Activated CD4-positive, alpha-beta memory T cell treated with anti-CD3 and anti-CD28 coated beads for 36 hours (primary cell): Measurements from ENCODE around the gene LHPP. TPM values are rescaled to one million over a fixed set of nuclear protein-coding genes. Genes with fewer than 3 reads are reported as not detected.

Experiments used
- CTCF ChIA-PET: fragments of 350-600 bp; sonication (Branson Sonifier 250); formaldehyde crosslinking; loops from one replicate; lab custom pipeline; 2021; ENCODE audit warnings: antibody characterized with exemption, inconsistent platforms; lab: Charles Lee
- POLR2A ChIA-PET: fragments of 350-600 bp; sonication (Branson Sonifier 250); formaldehyde crosslinking; loops from one replicate; lab custom pipeline; 2021; ENCODE audit warnings: antibody characterized with exemption; lab: Charles Lee
- DNase-seq: peaks from one replicate; pipeline ENCODE4 v3.0.0-alpha.2; 2020
- H3K27ac Mint-ChIP-seq: one replicate; pipeline ENCODE4 v1.8.0; 2021; ENCODE audit warnings: mixed read lengths
- H3K27me3 Mint-ChIP-seq: one replicate; pipeline ENCODE4 v1.8.0; 2021; ENCODE audit warnings: mixed read lengths
- H3K36me3 Mint-ChIP-seq: one replicate; pipeline ENCODE4 v1.8.0; 2021; ENCODE audit warnings: mixed read lengths
- H3K4me1 Mint-ChIP-seq: one replicate; pipeline ENCODE4 v1.8.0; 2021; ENCODE audit warnings: low read depth, mixed read lengths
- H3K4me3 Mint-ChIP-seq: one replicate; pipeline ENCODE4 v1.8.0; 2021; ENCODE audit warnings: mild to moderate bottlenecking, mixed read lengths
- H3K9me3 Mint-ChIP-seq: one replicate; pipeline ENCODE4 v1.8.0; 2021; ENCODE audit warnings: mixed read lengths
- intact Hi-C: fragments of 100-400 bp; cut with micrococcal nuclease; formaldehyde crosslinking; loops from one replicate; pipeline ENCODE4 v1.15.1; 2023
- total RNA-seq, 2 experiments: library from RNA; stranded (reverse); gene quantifications; one replicate each; pipeline ENCODE4 v1.2.3, GENCODE V29; 2021

The LHPP gene
- total RNA-seq, 2 experiments from 2014 or later = 10.1 to 12.3 TPM

- POLR2A ChIA-PET = no interaction called here
- CTCF ChIA-PET = interaction anchor here (0.6 kb wide), 1 partner anchor 36 kb away, joined by 3 read pairs; no protein-coding TSS in a partner anchor
- Mint-ChIP-seq H3K27ac (no peak overlapping the region), H3K4me1 (peaks cover 5% of the 10 kb centered on the region), H3K9me3 (no peaks in the 10 kb centered on the region), H3K27me3 (no peaks in the 10 kb centered on the region), H3K36me3 (no peaks in the 10 kb centered on the region), H3K4me3 (no peak overlapping the region)
- DNase-seq = no peak
- intact Hi-C loops = no loop called here
These were observed 14.6 kb downstream of the LHPP start for GRCh38 chr10:124476043-124476725.

GRCh38 chr10:124477614-124478363 lies 16.2 kb downstream of the LHPP start:
- POLR2A ChIA-PET = no interaction called here
- CTCF ChIA-PET = no interaction called here
- intact Hi-C loops = no loop called here
- no peak overlapping the region for H3K27ac Mint-ChIP-seq
- no peak overlapping the region for H3K4me3 Mint-ChIP-seq
- H3K4me1 Mint-ChIP-seq = peaks cover 3% of the 10 kb centered on the region
- H3K36me3 Mint-ChIP-seq = no peaks in the 10 kb centered on the region
- H3K9me3 Mint-ChIP-seq = no peaks in the 10 kb centered on the region
- no peak for DNase-seq
- no peaks in the 10 kb centered on the region for H3K27me3 Mint-ChIP-seq

GRCh38 chr10:124478515-124478914 lies 16.9 kb downstream of the LHPP start:
- no peak overlapping the region for H3K27ac Mint-ChIP-seq

GRCh38 chr10:124480860-124481259 lies 19.2 kb downstream of the LHPP start:
- H3K4me1 Mint-ChIP-seq = no peaks in the 10 kb centered on the region
- no peaks in the 10 kb centered on the region for H3K27me3 Mint-ChIP-seq
- H3K4me3 Mint-ChIP-seq = no peak overlapping the region
- peaks cover 2% of the 10 kb centered on the region for H3K36me3 Mint-ChIP-seq
- CTCF ChIA-PET = no interaction called here
- POLR2A ChIA-PET = no interaction called here
- intact Hi-C loops = no loop called here
- H3K9me3 Mint-ChIP-seq = no peaks in the 10 kb centered on the region
- no peak overlapping the region for H3K27ac Mint-ChIP-seq
- DNase-seq = no peak

More at GRCh38 chr10:124478515-124478914, 16.9 kb downstream of the LHPP start:
- H3K36me3 Mint-ChIP-seq = no peaks in the 10 kb centered on the region
- no peak for DNase-seq
- no peak overlapping the region for H3K4me3 Mint-ChIP-seq
- H3K27me3 Mint-ChIP-seq = no peaks in the 10 kb centered on the region
- no peaks in the 10 kb centered on the region for H3K4me1 Mint-ChIP-seq
- H3K9me3 Mint-ChIP-seq = no peaks in the 10 kb centered on the region
- CTCF ChIA-PET = no interaction called here
- intact Hi-C loops = no loop called here
- POLR2A ChIA-PET = no interaction called here

- POLR2A ChIA-PET = no interaction called here
- intact Hi-C loops = no loop called here
- peaks cover 10% of the 10 kb centered on the region for H3K36me3 Mint-ChIP-seq
- H3K4me3 Mint-ChIP-seq = no peak overlapping the region
- DNase-seq = no peak
- no peaks in the 10 kb centered on the region for H3K4me1 Mint-ChIP-seq
- H3K27me3 Mint-ChIP-seq = no peaks in the 10 kb centered on the region
- CTCF ChIA-PET = no interaction called here
- H3K9me3 Mint-ChIP-seq = peaks cover 5% of the 10 kb centered on the region
- no peak overlapping the region for H3K27ac Mint-ChIP-seq
These were observed 20.1 kb downstream of the LHPP start for GRCh38 chr10:124481717-124482116.

- ChIA-PET CTCF (no interaction called here), POLR2A (no interaction called here)
- Mint-ChIP-seq H3K9me3 (peaks cover 10% of the 10 kb centered on the region), H3K4me1 (no peaks in the 10 kb centered on the region), H3K27me3 (no peaks in the 10 kb centered on the region), H3K36me3 (peaks cover 15% of the 10 kb centered on the region), H3K27ac (no peak overlapping the region), H3K4me3 (no peak overlapping the region)
- intact Hi-C loops = no loop called here
- no peak for DNase-seq
These were observed 20.7 kb downstream of the LHPP start for GRCh38 chr10:124482236-124482800.

- no peaks in the 10 kb centered on the region for H3K4me1 Mint-ChIP-seq
- H3K4me3 Mint-ChIP-seq = no peak overlapping the region
- CTCF ChIA-PET = no interaction called here
- POLR2A ChIA-PET = no interaction called here
- H3K36me3 Mint-ChIP-seq = peaks cover 15% of the 10 kb centered on the region
- H3K9me3 Mint-ChIP-seq = peaks cover 10% of the 10 kb centered on the region
- no peaks in the 10 kb centered on the region for H3K27me3 Mint-ChIP-seq
- no peak overlapping the region for H3K27ac Mint-ChIP-seq
- intact Hi-C loops = no loop called here
- DNase-seq = no peak
These were observed 21.3 kb downstream of the LHPP start for GRCh38 chr10:124482876-124483275.

- ChIA-PET POLR2A (no interaction called here), CTCF (no interaction called here)
- no peak overlapping the region for H3K4me3 Mint-ChIP-seq
- H3K4me1 Mint-ChIP-seq = no peaks in the 10 kb centered on the region
- peaks cover 10% of the 10 kb centered on the region for H3K9me3 Mint-ChIP-seq
- H3K36me3 Mint-ChIP-seq = peaks cover 15% of the 10 kb centered on the region
- intact Hi-C loops = no loop called here
- H3K27ac Mint-ChIP-seq = no peak overlapping the region
- no peaks in the 10 kb centered on the region for H3K27me3 Mint-ChIP-seq
- DNase-seq = no peak
These were observed 22.4 kb downstream of the LHPP start for GRCh38 chr10:124484031-124484430.

GRCh38 chr10:124484661-124485060 lies 23.0 kb downstream of the LHPP start:
- Mint-ChIP-seq H3K4me3 (no peak overlapping the region), H3K4me1 (no peaks in the 10 kb centered on the region), H3K36me3 (peaks cover 15% of the 10 kb centered on the region), H3K27ac (no peak overlapping the region), H3K27me3 (no peaks in the 10 kb centered on the region), H3K9me3 (peaks cover 10% of the 10 kb centered on the region)
- no peak for DNase-seq
- intact Hi-C loops = no loop called here
- ChIA-PET POLR2A (no interaction called here), CTCF (no interaction called here)

GRCh38 chr10:124486635-124487034 lies 25.0 kb downstream of the LHPP start:
- no peak for DNase-seq
- CTCF ChIA-PET = no interaction called here
- peaks cover 10% of the 10 kb centered on the region for H3K9me3 Mint-ChIP-seq
- no peaks in the 10 kb centered on the region for H3K4me1 Mint-ChIP-seq
- POLR2A ChIA-PET = no interaction called here
- no peak overlapping the region for H3K4me3 Mint-ChIP-seq
- H3K36me3 Mint-ChIP-seq = peaks cover 15% of the 10 kb centered on the region
- no peaks in the 10 kb centered on the region for H3K27me3 Mint-ChIP-seq
- intact Hi-C loops = no loop called here
- H3K27ac Mint-ChIP-seq = no peak overlapping the region

GRCh38 chr10:124491105-124491504 lies 29.5 kb downstream of the LHPP start:
- Mint-ChIP-seq H3K27me3 (no peaks in the 10 kb centered on the region), H3K4me3 (no peak overlapping the region), H3K4me1 (peaks cover 12% of the 10 kb centered on the region), H3K27ac (no peak overlapping the region), H3K36me3 (peaks cover 12% of the 10 kb centered on the region), H3K9me3 (peaks cover 10% of the 10 kb centered on the region)
- ChIA-PET CTCF (no interaction called here), POLR2A (no interaction called here)
- intact Hi-C loops = no loop called here
- DNase-seq = no peak

- intact Hi-C loops = no loop called here
- Mint-ChIP-seq H3K27me3 (no peaks in the 10 kb centered on the region), H3K4me3 (no peak overlapping the region), H3K36me3 (peaks cover 1% of the 10 kb centered on the region), H3K27ac (no peak overlapping the region), H3K4me1 (peaks cover 12% of the 10 kb centered on the region), H3K9me3 (peaks cover under 1% of the 10 kb centered on the region)
- POLR2A ChIA-PET = no interaction called here
- CTCF ChIA-PET = no interaction called here
- no peak for DNase-seq
These were observed 30.6 kb downstream of the LHPP start for GRCh38 chr10:124492266-124492665.
